GM12874 (cell line): ENCODE results near the gene CYSLTR2.

Source experiments
- TF ChIP-seq, protein P1 (sequence below): IDR thresholded peaks from 2 replicates; pipeline ENCODE4 v1.5.1; 2011; ENCODE audit warnings: low read depth, mild to moderate bottlenecking, control low read depth, low read length, moderate library complexity; ENCODE audit not compliant: insufficient read depth

Gene CYSLTR2

DNA sequence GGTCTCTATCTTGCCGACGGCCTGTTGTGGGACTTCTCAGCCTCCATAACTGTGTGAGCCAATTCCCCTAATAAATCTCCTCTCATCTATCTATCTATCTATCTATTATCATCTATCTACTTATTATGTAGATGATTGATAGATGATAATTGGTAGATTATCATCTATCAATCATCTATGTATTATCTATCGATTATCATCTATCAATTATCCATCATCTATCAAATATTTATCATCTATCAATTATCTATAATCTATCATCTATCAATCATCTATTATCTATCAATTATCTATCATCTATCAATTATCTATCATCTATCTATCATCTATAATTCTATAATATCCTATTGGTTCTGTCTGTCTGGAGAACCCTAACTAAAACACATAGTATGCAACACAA lies 33.5 kb downstream of the CYSLTR2 start:
- TF ChIP-seq, protein P1, sequence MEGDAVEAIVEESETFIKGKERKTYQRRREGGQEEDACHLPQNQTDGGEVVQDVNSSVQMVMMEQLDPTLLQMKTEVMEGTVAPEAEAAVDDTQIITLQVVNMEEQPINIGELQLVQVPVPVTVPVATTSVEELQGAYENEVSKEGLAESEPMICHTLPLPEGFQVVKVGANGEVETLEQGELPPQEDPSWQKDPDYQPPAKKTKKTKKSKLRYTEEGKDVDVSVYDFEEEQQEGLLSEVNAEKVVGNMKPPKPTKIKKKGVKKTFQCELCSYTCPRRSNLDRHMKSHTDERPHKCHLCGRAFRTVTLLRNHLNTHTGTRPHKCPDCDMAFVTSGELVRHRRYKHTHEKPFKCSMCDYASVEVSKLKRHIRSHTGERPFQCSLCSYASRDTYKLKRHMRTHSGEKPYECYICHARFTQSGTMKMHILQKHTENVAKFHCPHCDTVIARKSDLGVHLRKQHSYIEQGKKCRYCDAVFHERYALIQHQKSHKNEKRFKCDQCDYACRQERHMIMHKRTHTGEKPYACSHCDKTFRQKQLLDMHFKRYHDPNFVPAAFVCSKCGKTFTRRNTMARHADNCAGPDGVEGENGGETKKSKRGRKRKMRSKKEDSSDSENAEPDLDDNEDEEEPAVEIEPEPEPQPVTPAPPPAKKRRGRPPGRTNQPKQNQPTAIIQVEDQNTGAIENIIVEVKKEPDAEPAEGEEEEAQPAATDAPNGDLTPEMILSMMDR = no peak

DNA sequence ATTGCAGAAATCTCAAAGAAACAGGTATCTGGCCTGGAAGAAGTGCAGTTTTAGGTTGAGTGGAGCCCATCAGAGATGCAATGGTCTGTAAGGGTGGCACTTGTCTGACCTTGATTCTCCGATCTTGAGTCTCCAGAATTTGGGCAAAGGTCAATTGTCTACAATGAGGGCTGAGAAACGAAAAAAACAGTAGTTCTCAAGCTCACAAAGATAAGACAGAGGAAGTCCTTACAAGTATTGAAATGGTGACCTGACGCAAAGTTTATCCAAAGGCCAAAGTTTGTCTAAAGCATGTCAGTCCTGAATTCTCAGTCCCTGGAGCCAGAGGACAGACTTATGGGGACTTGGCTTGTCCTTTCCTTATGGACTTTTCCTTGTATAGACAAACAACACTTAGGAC lies 40.3 kb downstream of the CYSLTR2 start:
- TF ChIP-seq, protein P1 = no peak

DNA sequence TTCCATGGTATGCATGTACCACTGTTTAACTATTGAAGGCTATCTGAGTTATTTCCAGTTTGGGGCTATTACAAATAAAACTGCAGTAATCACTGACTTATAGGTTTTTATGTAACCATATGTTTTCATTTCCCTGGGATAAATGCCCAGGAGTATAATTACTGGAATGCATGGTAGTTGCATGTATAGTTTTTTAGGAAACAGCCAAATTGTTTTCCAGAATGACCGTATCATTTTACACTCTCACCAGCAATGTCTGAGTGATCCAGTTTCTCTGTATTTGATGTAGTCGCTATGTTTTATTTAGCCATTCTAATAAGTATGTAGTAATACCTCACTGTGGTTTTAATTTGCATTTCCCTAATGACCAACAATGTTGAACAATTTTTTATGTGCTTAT lies 42.0 kb downstream of the CYSLTR2 start:
- TF ChIP-seq, protein P1 = no peak

DNA sequence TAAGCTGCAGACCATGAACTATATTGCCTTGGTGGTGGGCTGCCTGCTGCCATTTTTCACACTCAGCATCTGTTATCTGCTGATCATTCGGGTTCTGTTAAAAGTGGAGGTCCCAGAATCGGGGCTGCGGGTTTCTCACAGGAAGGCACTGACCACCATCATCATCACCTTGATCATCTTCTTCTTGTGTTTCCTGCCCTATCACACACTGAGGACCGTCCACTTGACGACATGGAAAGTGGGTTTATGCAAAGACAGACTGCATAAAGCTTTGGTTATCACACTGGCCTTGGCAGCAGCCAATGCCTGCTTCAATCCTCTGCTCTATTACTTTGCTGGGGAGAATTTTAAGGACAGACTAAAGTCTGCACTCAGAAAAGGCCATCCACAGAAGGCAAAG lies 53.7 kb downstream of the CYSLTR2 start:
- TF ChIP-seq, protein P1 = no peak

DNA sequence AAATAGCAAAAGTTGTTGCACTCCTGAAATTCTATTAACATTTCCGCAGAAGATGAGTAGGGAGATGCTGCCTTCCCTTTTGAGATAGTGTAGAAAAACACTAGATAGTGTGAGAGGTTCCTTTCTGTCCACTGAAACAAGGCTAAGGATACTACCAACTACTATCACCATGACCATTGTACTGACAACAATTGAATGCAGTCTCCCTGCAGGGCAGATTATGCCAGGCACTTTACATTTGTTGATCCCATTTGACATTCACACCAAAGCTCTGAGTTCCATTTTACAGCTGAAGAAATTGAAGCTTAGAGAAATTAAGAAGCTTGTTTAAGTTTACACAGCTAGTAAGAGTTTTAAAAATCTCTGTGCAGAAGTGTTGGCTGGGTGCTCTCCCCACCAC lies 55.0 kb downstream of the CYSLTR2 start:
- TF ChIP-seq, protein P1 = no peak

DNA sequence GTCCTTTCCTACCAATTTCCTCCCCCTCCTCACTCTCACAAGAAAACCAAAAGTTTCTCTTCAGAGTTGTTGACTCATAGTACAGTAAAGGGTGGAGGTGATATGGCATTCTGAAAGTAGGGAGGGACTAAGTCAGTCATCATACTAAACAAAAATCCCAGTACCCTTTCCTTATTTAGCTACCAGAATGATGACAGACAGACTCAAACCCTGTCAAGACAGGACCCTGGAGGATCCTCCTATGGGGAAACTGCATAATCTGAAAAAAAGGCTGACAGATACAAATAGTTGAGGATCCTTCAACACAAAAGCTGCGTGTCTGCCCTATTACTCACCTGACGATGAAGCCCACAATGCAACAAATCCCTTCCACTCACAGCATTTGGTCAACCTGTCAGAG lies 55.5 kb downstream of the CYSLTR2 start:
- TF ChIP-seq, protein P1 = no peak

DNA sequence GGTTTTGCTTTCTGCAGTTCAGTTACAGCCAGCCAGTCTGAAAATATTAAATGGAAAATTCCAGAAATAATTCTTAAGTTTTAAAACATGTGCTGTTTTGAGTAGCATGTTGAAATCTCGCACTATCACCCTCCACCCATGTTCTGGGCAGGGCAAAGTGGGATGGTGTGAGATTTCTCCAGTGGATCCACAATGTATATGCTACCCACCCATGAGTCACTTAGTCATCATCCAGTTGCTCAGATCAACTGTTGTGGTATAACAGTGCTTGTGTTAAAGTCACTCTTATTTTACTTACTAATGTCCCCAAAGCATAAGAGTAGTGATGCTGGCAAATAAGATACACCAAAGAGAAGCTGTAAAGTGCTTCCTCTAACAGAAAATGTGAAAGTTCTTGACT lies 56.4 kb downstream of the CYSLTR2 start:
- TF ChIP-seq, protein P1 = no peak

DNA sequence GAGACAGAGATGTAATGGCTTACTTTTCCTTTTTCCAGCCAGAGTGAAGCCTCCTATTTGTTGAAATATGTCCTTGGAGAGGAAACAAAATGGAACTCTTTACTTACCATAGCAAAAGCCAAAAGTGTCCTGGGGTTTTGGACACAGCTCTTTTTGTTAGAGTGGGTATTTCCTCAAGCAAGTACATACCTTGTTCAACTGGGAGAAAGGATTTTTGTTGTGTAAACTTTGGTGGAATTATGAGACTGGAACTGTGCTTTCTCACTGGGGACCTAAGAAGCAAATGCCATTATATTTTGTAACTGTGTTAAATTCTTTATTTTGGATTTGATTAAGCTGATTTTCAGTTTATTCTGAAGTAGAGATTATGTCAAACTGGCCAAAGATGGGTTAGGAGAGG lies 58.4 kb downstream of the CYSLTR2 start:
- TF ChIP-seq, protein P1 = no peak
